ENCODE data around the gene METTL3.

- TF ChIP-seq POLR2A (IDR thresholded peaks at IDR 0.05) (no peak), CTCF (IDR thresholded peaks at IDR 0.05) (no peak), POLR2AphosphoS5 (IDR thresholded peaks at IDR 0.05) (no peak)
These were observed 7.8 kb downstream of the METTL3 start for GRCh38 chr14:21503376-21503775.
